OCI-LY7 (cell line): ENCODE measurements around the gene SLC44A2.

Experiments
- CTCF ChIP-seq: fragments of 200-600 bp; sonication (generic); conservative IDR thresholded peaks from 2 replicates; pipeline ENCODE4 v1.5.1; 2014; ENCODE audit warnings: mild to moderate bottlenecking, antibody characterized with exemption, low read length, moderate library complexity, mixed read lengths
- EZH2phosphoT487 ChIP-seq: fragments of 200-600 bp; sonication (generic); IDR thresholded peaks from 2 replicates; pipeline ENCODE4 v1.6.1; 2018; ENCODE audit warnings: low read depth, borderline replicate concordance, mild to moderate bottlenecking, mixed run types, antibody characterized with exemption, low read length, moderate library complexity, mixed read lengths

GRCh38 chr19:10580979-10581631 is 44.2 kb upstream of the SLC44A2 start:
- peak; percentile 100 for TF ChIP-seq CTCF
- TF ChIP-seq EZH2phosphoT487, result no peak
